HG02840 (cell line): Measurements from ENCODE around the gene GSC2.

ENCODE experiments used
- ATAC-seq: cut with Tn5 transposase; IDR thresholded peaks from one replicate; pipeline ENCODE4 v1.9.1; 2021; ENCODE audit warnings: mild to moderate bottlenecking, moderate library complexity, moderate number of reproducible peaks; ENCODE audit not compliant: unreplicated experiment, low FRiP score

Gene GSC2, protein sequence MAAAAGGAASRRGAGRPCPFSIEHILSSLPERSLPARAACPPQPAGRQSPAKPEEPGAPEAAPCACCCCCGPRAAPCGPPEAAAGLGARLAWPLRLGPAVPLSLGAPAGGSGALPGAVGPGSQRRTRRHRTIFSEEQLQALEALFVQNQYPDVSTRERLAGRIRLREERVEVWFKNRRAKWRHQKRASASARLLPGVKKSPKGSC

GRCh38 chr22:19149991-19150390, at the start of gene GSC2:
TSS of gene GSC2 (minus strand) at chr22:19150292. CDS start at chr22:19150283, 9 bp downstream.
- ATAC-seq = no peak

GRCh38 chr22:19199479-19199878, 49.4 kb upstream of the GSC2 start:
- no peak for ATAC-seq

DNA sequence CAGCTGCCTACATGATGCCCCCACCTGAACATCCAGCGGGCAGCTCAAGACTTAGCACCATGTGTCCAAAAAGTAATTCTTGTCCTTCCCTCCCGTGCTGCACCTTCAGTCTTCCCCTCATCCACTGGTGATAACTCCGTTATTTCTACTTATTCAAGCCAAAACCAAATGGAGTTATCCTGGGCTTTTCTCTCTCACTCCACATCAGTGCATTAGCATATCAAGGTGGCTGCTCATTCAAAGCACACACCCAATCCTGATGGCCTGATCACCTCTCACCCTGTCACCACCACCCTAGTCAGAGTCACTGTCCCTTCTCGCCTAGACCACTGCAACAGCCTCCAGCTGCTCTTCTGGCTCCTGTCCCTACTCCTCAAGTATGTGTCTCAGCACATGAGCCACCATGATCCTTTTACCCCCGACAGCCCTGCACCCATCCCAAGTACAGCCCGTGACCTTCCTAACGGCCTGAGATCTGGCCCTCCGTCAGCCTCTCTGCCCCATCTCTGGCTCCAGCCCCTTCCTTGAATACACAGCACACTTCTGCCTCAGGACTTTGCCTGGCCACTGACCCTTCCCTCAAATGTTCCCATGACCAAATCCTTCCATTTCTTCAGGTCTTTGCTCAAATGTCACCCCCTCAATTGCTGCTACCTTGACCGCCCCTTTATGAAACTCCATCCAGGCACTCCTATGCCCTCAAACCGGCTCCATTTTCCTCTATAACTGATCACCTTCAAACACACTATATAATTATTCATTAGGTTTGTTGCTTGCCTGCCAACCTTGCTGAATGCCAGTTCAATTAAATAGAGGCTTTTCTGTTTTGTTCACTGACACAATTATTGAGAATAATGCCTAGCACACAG, 48.1 kb upstream of the GSC2 start:
- no peak for ATAC-seq

GRCh38 chr22:19196841-19197612, 46.9 kb upstream of the GSC2 start:
- no peak for ATAC-seq

- no peak for ATAC-seq
Measured at GRCh38 chr22:19195796-19196731, 46.0 kb upstream of the GSC2 start.

- no peak for ATAC-seq
Measured at GRCh38 chr22:19194766-19195536, 44.9 kb upstream of the GSC2 start.

DNA sequence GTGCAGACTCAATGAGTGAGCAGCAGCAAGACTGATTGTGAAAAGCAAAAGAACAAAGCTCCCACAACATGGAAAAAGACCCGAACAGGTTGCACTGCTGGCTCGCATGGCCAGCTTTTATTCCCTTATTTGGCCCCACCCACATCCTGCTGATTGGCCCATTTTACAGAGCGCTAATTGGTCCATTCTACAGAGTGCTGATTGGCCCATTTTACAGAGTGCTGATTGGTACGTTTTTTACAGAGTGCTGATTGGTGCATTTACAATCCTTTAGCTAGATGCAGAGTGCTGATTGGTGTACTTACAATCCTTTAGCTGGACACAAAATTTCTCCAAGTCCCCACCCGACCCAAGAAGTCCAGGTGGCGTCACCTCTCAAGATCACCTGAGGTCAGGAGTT, 43.8 kb upstream of the GSC2 start:
- no peak for ATAC-seq

- no peak for ATAC-seq
Measured at GRCh38 chr22:19187716-19188563, 37.8 kb upstream of the GSC2 start.

DNA sequence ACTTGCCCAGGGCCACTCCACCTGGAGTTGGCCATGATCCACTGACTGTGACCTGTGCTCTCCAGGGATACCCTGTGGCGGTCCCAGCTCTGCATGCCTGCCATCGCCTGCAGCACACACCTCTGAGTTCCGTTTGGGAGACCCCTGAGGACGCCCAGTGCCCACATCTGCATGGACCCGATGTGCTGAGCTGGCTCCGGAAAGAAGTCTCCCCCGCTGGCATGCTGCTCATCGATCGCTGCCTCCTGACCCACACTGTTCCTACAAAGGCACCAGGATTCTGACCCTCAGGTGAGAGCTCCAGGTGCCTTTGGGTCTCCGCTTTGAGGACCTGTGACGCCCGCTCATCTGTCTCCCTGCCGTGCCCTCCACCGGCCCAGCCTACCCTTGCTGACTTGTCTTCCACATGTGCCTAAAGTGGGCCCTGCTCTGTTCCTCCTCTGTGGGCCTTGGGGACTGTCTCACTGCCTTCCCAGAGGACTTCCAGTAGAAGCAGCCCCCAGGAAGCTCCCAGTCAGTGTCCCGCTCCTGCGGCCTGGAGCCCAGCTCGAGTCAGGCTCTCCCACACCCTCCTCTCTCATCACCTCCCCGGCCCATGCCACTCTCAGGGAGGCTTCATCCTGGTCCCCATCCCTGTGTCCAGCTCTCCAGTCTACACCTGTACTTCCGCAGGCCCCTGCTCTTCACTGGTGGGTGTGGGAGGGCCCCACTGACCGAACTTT, 34.3 kb upstream of the GSC2 start:
- no peak for ATAC-seq

DNA sequence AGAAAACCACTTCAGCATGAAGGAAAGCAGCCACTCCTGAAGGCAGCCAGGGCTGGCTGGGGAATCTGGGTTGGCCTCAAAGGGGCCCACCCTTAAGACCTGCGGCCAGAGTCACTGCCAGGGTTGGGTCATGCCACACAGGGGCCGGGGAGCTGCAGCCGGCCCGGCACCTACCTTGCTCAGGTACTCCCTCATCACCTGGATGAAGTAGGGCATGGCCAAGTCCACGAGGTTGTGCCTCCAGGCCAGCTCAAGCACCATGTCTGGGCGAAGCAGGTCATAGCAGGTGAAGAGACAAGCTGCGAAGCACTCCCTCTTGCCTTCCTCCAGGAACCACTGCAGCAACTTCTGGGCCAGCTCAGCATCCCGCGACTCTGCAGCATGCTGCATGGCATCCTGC, 33.1 kb upstream of the GSC2 start:
- no peak for ATAC-seq

GRCh38 chr22:19182472-19183157, 32.5 kb upstream of the GSC2 start:
- no peak for ATAC-seq

DNA sequence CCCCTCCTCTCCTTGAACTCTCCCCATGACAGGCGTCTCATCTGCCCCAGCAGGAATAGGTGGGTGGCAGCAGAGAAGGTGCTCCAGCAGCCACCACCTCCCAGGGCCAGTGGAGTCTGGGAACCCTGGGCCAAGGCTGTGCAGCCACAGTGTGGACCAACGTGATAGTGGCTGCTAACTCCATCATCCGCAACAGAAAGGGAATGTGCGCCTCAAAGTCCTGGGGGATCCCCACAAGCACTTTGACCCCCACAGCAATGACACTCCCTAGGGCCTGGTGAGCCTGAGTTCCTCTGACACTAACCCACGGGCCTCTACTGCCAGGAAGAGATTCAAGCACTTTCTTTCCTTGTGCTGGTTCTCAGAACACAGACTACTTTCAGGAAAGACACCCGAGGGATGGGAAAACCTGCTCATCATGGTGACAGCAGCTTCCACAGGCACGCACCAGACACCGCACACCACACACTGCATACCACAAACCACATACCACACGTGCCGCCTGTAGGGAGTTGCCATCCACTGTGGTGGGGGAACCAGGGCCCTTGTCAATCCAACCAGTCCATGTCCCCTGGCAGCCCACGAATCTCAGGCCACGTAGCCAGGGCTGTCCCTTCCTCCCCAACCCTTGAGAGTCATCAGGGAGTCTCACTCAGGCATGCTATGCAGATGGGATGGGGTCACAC, 31.8 kb upstream of the GSC2 start:
- no peak for ATAC-seq

DNA sequence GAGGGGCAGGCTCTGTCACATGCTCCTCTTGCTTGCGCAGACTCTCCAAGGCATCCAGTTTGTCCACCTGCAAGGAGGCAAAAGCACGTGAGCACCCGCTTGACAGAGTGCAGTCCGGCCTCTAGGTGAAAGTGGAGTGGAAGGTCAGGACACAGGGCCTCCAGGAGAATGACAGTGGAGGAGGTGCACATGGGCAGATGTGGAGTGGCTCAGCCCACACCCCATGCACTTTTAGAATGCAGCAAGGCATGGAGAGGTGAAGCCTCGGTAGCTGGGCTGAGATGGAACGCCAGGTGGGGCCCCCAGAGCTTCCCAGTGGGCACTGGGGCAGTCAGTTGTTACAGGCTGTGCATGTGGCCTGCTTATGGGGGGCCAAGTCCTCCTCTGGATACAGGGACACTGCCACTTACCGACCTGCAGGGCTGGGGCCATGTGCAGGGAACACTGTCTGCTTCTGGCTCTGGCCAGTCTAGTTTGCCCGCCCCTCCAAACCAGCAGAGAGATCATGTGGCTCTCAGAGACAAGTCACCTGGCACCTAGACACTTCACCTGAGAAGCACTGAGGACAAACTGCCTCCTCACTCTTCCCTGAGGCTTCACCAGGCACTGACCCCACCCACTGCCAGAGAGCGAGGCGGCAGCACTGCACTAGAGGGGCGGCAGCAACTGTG, 30.8 kb upstream of the GSC2 start:
- ATAC-seq = no peak

DNA sequence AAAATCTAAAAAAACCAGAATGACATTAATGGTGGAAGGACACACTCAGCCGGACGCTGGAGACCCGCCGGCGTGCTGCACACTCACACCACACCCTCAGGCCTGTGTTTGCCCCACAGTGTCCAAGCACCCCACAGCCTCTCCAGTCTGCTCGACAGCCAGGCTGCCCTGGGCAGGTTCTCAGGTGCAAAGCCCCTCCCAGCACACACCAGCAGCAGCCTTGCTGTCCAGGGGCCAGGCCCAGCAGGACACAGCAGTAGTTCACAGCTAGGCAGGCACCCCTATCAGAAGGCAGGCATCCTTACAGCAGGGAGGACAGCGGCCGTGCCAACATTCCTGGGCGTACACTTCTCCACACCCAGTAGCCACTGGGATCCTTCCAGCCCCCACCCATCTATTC, 30.1 kb upstream of the GSC2 start:
- ATAC-seq = no peak

DNA sequence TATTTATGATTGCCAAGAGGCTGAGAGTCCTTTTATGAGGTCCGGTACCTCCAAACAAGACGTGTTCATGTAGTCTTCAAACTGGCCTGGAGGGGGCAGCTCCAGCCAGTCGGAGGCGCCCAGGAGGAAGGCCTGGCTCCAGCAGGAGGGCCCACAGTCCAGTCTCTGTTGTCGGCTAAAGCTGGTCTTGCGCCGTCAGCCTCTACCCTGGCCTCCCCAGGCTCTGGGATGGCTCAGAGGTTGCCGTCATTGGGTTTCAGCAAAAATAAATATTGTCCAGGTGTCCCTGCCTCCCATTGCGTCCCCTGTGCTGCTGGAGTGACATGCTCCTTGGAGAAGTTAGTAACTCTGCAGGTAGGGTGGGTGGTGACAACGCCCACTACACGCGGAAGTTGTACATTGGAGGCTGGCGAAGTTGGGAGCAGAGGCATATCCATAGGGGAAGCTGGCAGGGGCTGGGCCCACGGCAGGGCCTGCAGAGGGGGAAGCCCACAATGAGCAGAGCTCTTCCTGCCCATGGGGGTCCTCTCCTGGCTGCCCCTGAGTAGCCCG, 29.5 kb upstream of the GSC2 start:
- no peak for ATAC-seq
